Spleen (tissue), 11 donors: ENCODE results near the gene ITIH3. TPM values are rescaled to one million over a fixed set of nuclear protein-coding genes. Genes with fewer than 3 reads are reported as not detected.

Experiments
- DNase-seq: peaks from one replicate; pipeline ENCODE4 v3.0.0-alpha.2; 2020
- H3K27ac ChIP-seq, 8 donors: fragments of 200-600 bp; sonication (generic) in 7 of 8; 1 replicate in 4 of 8; 2 replicates in 4 of 8; pipeline versions ENCODE4 v1.5.0 to v1.8.0; 2016 to 2021; ENCODE audit warnings: inconsistent platforms in 4 of 8, mild to moderate bottlenecking in 4 of 8, moderate library complexity in 1 of 8
- H3K27me3 ChIP-seq, 7 donors: fragments of 200-600 bp; sonication (generic) in 6 of 7; replicated peaks in 1 of 7; 1 replicate in 4 of 7; 2 replicates in 3 of 7; pipeline versions ENCODE4 v1.5.0 to v1.8.0; 2016 to 2021; ENCODE audit warnings: inconsistent platforms in 3 of 7, mild to moderate bottlenecking in 1 of 7
- H3K36me3 ChIP-seq, 6 donors: fragments of 200-600 bp; sonication (generic) in 5 of 6; 1 replicate in 4 of 6; 2 replicates in 2 of 6; pipeline versions ENCODE4 v1.5.0 to v1.8.0; 2016 to 2021; ENCODE audit warnings: inconsistent platforms in 2 of 6
- H3K4me1 ChIP-seq, 6 donors: fragments of 200-600 bp; sonication (generic) in 5 of 6; 1 replicate in 3 of 6; 2 replicates in 3 of 6; pipeline versions ENCODE4 v1.5.0 to v1.8.0; 2016 to 2021; ENCODE audit warnings: inconsistent platforms in 3 of 6
- H3K4me3 ChIP-seq, 8 donors: fragments of 200-600 bp; sonication (generic) in 7 of 8; 1 replicate in 4 of 8; 2 replicates in 4 of 8; pipeline versions ENCODE4 v1.5.0 to v1.8.0; 2016 to 2021; ENCODE audit warnings: inconsistent platforms in 4 of 8, mild to moderate bottlenecking in 4 of 8, moderate library complexity in 2 of 8
- H3K9me3 ChIP-seq, 8 donors: fragments of 200-600 bp; sonication (generic) in 7 of 8; 1 replicate in 4 of 8; 2 replicates in 4 of 8; pipeline versions ENCODE4 v1.5.0 to v1.8.0; 2016 to 2021; ENCODE audit warnings: inconsistent platforms in 4 of 8
- CTCF ChIP-seq, 11 experiments: fragments of 200-600 bp in 7 of 11; fragments of 450-650 bp in 4 of 11; sonication (generic) in 4 of 11; IDR thresholded peaks in 8 of 11; conservative IDR thresholded peaks in 3 of 11; 1 replicate in 7 of 11; 2 replicates in 4 of 11; pipeline versions ENCODE4 v1.4.0 to v1.8.0; 2016 to 2021; ENCODE audit warnings: antibody characterized with exemption in 11 of 11, inconsistent platforms in 4 of 11, mild to moderate bottlenecking in 1 of 11
- POLR2A ChIP-seq, 3 donors: fragments of 450-650 bp; IDR thresholded peaks; one replicate each; pipeline ENCODE4 v1.5.1; 2017; ENCODE audit warnings: antibody characterized with exemption in 3 of 3, mild to moderate bottlenecking in 1 of 3
- POLR2AphosphoS5 ChIP-seq, 3 donors: sonication (generic); formaldehyde crosslinking; IDR thresholded peaks; one replicate each; pipeline ENCODE4 v1.5.1; 2017; ENCODE audit warnings: antibody characterized with exemption in 3 of 3
- WGBS, 5 donors: extraction: QIAGEN DNeasy Blood & Tissue Kit in 3 of 5; methylation state at CpG; one replicate each; pipeline versions ENCODE4 v1.1.5 to v1.1.7; 2013 to 2018; 5-methylcytosine and 5-hydroxymethylcytosine counted together
- intact Hi-C: fragments of 100-400 bp; cut with DNase I; formaldehyde crosslinking; loops from one replicate; pipeline ENCODE4 v1.15.0; 2023; ENCODE audit warnings: low total_unique reads
- polyA plus RNA-seq, 3 donors: library from polyadenylated mRNA; stranded (reverse); fragments of 200-250 nt; gene quantifications; one replicate each; pipeline ENCODE4 v1.2.1, GENCODE V29; 2013
- total RNA-seq, 7 donors: library from RNA; depleted of rRNA in 3 of 7; stranded (reverse); fragments of >200 nt in 3 of 7; fragmentation: NEBNext Ultra II Directional in 4 of 7; extraction: Animal tissue kit (Norgen Biotek cat#: 25700) in 4 of 7; gene quantifications; one replicate each; pipeline versions ENCODE4 v1.1.0 to v1.2.1, GENCODE V29; 2016 to 2021
- donor health status: healthy with polysubstance abuse.
- donor health status: DM: no; HTN: no; CAD: no; lungs with moderate emphysema.
- donor health status: DM: no; HTN: no; CAD: no.
- donor health status: Bipolar disorder and iron deficiency.
- donor health status: healthy.
- donor health status: DM: no; HTN: no; CAD: no.
- donor health status: DM: yes; HTN: yes; CAD: no.

Gene ITIH3
- total and polyA plus RNA-seq, 10 donors, result 8.0 to 53.7 (median 16.5) TPM

GRCh38 chr3:52787672-52788625 lies 6.6 kb upstream of the ITIH3 start:
- Histone ChIP-seq H3K36me3 (no peaks in the 10 kb centered on the region), H3K4me1 (no peaks in the 10 kb centered on the region), H3K4me3 (peak overlapping the region in 1 of 8 donors; percentile 28), H3K27me3 (no peaks in the 10 kb centered on the region), H3K9me3 (no peaks in the 10 kb centered on the region), H3K27ac (peak overlapping the region in 2 of 8 donors; percentile 21 to 52)
- WGBS, 5 donors, result 65 to 81% (median 75%) methylated on average over 16 to 17 of the region's 17 CpGs
- DNase-seq, result peak; percentile 72
- intact Hi-C loops, result no loop called here
- no peak for TF ChIP-seq POLR2A (IDR thresholded peaks at IDR 0.05)
- TF ChIP-seq POLR2AphosphoS5 (IDR thresholded peaks at IDR 0.05), result peak; percentile 20 to 46 (median 41)

GRCh38 chr3:52788890-52789745 lies 5.5 kb upstream of the ITIH3 start:
- H3K36me3 ChIP-seq, result no peaks in the 10 kb centered on the region
- TF ChIP-seq CTCF (IDR thresholded peaks at IDR 0.05 in 8 of 11, conservative IDR thresholded peaks at IDR 0.05 in 3 of 11) (no peak), POLR2AphosphoS5 (IDR thresholded peaks at IDR 0.05) (no peak), POLR2A (IDR thresholded peaks at IDR 0.05) (no peak)
- DNase-seq, result peak; percentile 53
- H3K4me1 ChIP-seq, result peaks cover 0 to 9% (median 0%) of the 10 kb centered on the region in 6 donors
- no peak overlapping the region for H3K4me3 ChIP-seq
- H3K27ac ChIP-seq, result no peak overlapping the region
- intact Hi-C loops, result no loop called here
- no peaks in the 10 kb centered on the region for H3K27me3 ChIP-seq
- H3K9me3 ChIP-seq, result no peaks in the 10 kb centered on the region
- WGBS, 5 donors, result 83 to 93% (median 86%) methylated on average over 16 of the region's 16 CpGs

- Histone ChIP-seq H3K9me3 (no peaks in the 10 kb centered on the region), H3K4me3 (no peak overlapping the region), H3K27me3 (no peaks in the 10 kb centered on the region), H3K4me1 (peaks cover 0 to 9% (median 0%) of the 10 kb centered on the region in 6 donors), H3K27ac (no peak overlapping the region), H3K36me3 (no peaks in the 10 kb centered on the region)
- no peak for TF ChIP-seq POLR2A (IDR thresholded peaks at IDR 0.05)
- no peak for TF ChIP-seq POLR2AphosphoS5 (IDR thresholded peaks at IDR 0.05)
- TF ChIP-seq CTCF (IDR thresholded peaks at IDR 0.05 in 8 of 11, conservative IDR thresholded peaks at IDR 0.05 in 3 of 11), result no peak
- intact Hi-C loops, result no loop called here
- WGBS, 5 donors, result 80 to 98% (median 86%) methylated on average over 4 to 6 of the region's 6 CpGs
- peak; percentile 71 for DNase-seq
Observed at GRCh38 chr3:52789746-52790040, 4.9 kb upstream of the ITIH3 start.

GRCh38 chr3:52790337-52790736 lies 4.3 kb upstream of the ITIH3 start:
- intact Hi-C loops, result no loop called here
- WGBS, 5 donors, result 70 to 91% (median 86%) methylated on average over 7 of the region's 7 CpGs
- DNase-seq, result peak; percentile 57

More at GRCh38 chr3:52790337-52790736, 4.3 kb upstream of the ITIH3 start:
- H3K27me3 ChIP-seq, result no peaks in the 10 kb centered on the region
- TF ChIP-seq POLR2AphosphoS5 (IDR thresholded peaks at IDR 0.05) (no peak), CTCF (IDR thresholded peaks at IDR 0.05 in 8 of 11, conservative IDR thresholded peaks at IDR 0.05 in 3 of 11) (no peak), POLR2A (IDR thresholded peaks at IDR 0.05) (no peak)
- H3K27ac ChIP-seq, result no peak overlapping the region
- no peaks in the 10 kb centered on the region for H3K9me3 ChIP-seq
- H3K4me3 ChIP-seq, result no peak overlapping the region
- H3K4me1 ChIP-seq, result peaks cover 0 to 15% (median 0%) of the 10 kb centered on the region in 6 donors
- H3K36me3 ChIP-seq, result no peaks in the 10 kb centered on the region
